HEK293 (cell line): ENCODE measurements around the gene ADAMTS10.

Experiments
- CTCF ChIP-seq: fragments of 450-650 bp; formaldehyde crosslinking; IDR thresholded peaks from 2 replicates; pipeline ENCODE4 v1.5.1; 2016; ENCODE audit warnings: missing biosample characterization, missing genetic modification characterization
- SCRT2 ChIP-seq: fragments of 450-650 bp; formaldehyde crosslinking; IDR thresholded peaks from 2 replicates; pipeline ENCODE4 v1.5.1; 2016; ENCODE audit warnings: missing biosample characterization, missing genetic modification characterization
- YY1 ChIP-seq: fragments of 450-650 bp; formaldehyde crosslinking; IDR thresholded peaks from 2 replicates; pipeline ENCODE4 v1.5.1; 2018; ENCODE audit warnings: missing biosample characterization, missing genetic modification characterization
- ZBTB21 ChIP-seq: fragments of 450-650 bp; formaldehyde crosslinking; IDR thresholded peaks from 2 replicates; pipeline ENCODE4 v1.5.1; 2017; ENCODE audit warnings: missing biosample characterization, missing genetic modification characterization
- ZNF121 ChIP-seq: fragments of 450-650 bp; formaldehyde crosslinking; IDR thresholded peaks from 2 replicates; pipeline ENCODE4 v1.5.1; 2016; ENCODE audit warnings: missing biosample characterization, missing genetic modification characterization
- ZNF239 ChIP-seq: fragments of 450-650 bp; formaldehyde crosslinking; IDR thresholded peaks from 2 replicates; pipeline ENCODE4 v1.5.1; 2016; ENCODE audit warnings: missing biosample characterization, missing genetic modification characterization
- ZNF274 ChIP-seq, 2 experiments: fragments of 200-500 bp in 1 of 2; fragments of 450-650 bp in 1 of 2; sonication (Bioruptor generic) in 1 of 2; formaldehyde crosslinking in 1 of 2; IDR thresholded peaks; 2 replicates each; pipeline versions ENCODE4 v1.5.1 to v1.6.1; 2014 to 2016; ENCODE audit warnings: borderline replicate concordance in 1 of 2, inconsistent platforms in 1 of 2, low read length in 1 of 2, missing biosample characterization in 1 of 2, missing genetic modification characterization in 1 of 2
- ZNF280D ChIP-seq: fragments of 450-650 bp; formaldehyde crosslinking; IDR thresholded peaks from 2 replicates; pipeline ENCODE4 v1.5.1; 2016; ENCODE audit warnings: missing biosample characterization, missing genetic modification characterization
- ZNF302 ChIP-seq: fragments of 450-650 bp; formaldehyde crosslinking; IDR thresholded peaks from 2 replicates; pipeline ENCODE4 v1.5.1; 2016; ENCODE audit warnings: missing biosample characterization, missing genetic modification characterization, low read depth
- ZNF394 ChIP-seq: fragments of 450-650 bp; formaldehyde crosslinking; IDR thresholded peaks from 2 replicates; pipeline ENCODE4 v1.5.1; 2016; ENCODE audit warnings: missing biosample characterization, missing genetic modification characterization, mild to moderate bottlenecking, moderate library complexity, borderline replicate concordance
- ZNF623 ChIP-seq: fragments of 450-650 bp; formaldehyde crosslinking; IDR thresholded peaks from 2 replicates; pipeline ENCODE4 v1.5.1; 2016; ENCODE audit warnings: missing biosample characterization, missing genetic modification characterization
- ZNF639 ChIP-seq: fragments of 450-650 bp; formaldehyde crosslinking; IDR thresholded peaks from 2 replicates; pipeline ENCODE4 v1.5.1; 2016; ENCODE audit warnings: missing biosample characterization, missing genetic modification characterization

GRCh38 chr19:8607386-8607785, 3.1 kb downstream of the ADAMTS10 start:
- no peak for TF ChIP-seq YY1 (tag by site-specific recombination)
- no peak for TF ChIP-seq SCRT2 (tag by site-specific recombination)
- no peak for TF ChIP-seq CTCF
- no peak for TF ChIP-seq ZNF280D (tag by site-specific recombination)
- no peak for TF ChIP-seq ZNF302 (tag by site-specific recombination)
- TF ChIP-seq ZNF121 (tag by site-specific recombination): no peak
- no peak for TF ChIP-seq ZNF623 (tag by site-specific recombination)
- no peak for TF ChIP-seq ZNF639
- no peak for TF ChIP-seq ZNF239
- no peak for TF ChIP-seq ZNF274 (IDR thresholded peaks at IDR 0.05; ENCODE audit: low read length)
- TF ChIP-seq ZNF274 (tag by site-specific recombination; IDR thresholded peaks at IDR 0.05; ENCODE audit: borderline replicate concordance): no peak
- TF ChIP-seq ZNF394 (tag by site-specific recombination): no peak
- TF ChIP-seq ZBTB21 (tag by site-specific recombination): no peak
